MV-4-11 (cell line): ENCODE measurements around the gene TP53I13.

Source experiments
- DNase-seq: peaks from one replicate; lab custom pipeline; 2025; lab: John Stamatoyannopoulos, UW

Gene TP53I13

DNA sequence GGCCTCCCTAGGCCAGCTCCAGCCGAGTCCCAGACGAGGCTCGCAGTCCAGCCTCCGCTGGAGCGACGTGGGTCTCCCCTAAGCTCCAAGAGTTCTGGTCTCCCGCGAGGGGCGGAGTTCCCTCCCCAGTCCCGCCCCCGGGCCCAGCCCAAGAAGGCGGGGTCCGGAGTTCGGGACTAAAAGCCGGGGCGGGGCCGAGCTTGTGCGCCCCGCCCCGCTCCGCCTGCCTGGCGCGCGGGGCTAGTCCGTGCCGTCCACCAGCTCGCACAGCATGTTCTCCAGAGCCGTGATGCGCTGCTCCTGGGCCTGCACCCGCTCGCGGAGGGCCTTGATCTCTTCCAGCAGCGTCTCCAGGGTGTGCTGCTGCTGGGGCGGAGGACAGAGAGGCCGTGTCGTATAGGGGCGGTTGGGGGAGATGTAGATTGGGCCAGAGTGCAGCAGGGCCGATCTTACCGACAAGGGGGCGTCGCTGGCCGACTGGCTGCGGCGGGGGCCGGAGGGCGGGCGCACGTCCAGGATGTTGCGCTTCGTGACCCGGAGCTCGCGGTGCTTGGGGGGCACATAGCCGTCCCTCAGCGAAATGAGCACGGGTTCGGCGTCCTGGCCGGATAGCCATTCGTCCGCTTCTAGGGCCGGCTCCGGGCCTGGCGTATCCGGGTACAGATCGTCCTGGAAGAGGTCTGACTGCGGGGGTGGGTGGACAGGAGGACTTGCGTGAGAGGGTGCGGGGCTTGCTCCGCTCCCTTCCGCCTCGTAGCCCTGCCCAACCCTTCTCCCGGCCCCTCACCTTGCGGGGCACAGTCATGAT is 47.2 kb downstream of the TP53I13 start:
- peak; percentile 84 for DNase-seq

DNA sequence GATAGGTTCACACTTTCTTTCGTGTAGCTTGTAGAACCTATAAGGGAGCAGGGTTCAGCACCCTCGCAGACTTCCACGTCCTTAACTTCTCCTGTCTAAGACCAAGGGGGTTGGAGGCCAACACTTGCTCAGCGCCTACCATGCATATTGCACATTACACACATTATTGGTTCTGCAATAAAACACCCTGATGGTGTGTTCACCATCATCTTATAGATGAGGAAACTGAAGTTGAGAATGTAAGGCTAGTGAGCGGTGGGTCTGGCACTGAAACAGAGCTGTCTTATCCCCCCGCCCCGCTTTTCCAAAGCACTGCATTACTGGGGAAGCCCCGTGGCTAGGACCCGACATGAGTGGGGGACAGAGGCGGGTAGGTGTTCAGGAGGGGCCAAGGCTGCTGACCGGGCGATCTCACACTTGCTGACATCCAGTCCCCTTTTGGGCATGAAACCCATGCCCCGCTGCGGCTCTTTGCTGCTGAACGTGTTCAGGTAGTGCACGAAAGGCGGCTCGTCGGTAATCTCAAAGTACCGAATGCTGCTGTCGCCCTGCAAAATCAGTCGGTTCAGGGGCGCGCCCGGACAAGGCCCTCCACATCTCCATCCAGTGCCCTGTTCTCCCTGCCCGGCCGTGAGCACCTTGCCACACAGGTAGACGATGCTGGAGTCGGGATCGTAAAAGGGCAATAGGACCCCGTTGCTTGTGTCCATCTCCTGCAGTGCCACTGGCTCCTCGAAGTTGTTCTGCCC is 48.0 kb downstream of the TP53I13 start:
- no peak for DNase-seq

DNA sequence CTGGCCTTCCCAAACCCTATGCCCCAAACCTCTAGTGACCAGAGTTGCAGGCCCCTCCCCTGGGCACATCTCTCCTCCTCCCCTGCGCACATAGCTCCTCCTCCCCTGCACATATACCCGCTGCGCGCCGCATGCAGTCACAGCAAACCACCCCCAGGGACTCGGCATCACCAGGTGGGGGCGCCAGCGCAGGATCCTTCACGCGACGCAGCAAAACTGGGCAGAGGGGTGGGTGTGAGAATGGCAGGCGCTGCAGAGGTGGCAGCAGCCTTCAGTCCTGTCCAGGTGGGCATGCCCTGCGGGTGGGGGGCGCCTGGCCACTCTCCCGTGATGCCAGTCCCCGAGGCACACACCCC is 48.6 kb downstream of the TP53I13 start:
- DNase-seq: peak; percentile 86

DNA sequence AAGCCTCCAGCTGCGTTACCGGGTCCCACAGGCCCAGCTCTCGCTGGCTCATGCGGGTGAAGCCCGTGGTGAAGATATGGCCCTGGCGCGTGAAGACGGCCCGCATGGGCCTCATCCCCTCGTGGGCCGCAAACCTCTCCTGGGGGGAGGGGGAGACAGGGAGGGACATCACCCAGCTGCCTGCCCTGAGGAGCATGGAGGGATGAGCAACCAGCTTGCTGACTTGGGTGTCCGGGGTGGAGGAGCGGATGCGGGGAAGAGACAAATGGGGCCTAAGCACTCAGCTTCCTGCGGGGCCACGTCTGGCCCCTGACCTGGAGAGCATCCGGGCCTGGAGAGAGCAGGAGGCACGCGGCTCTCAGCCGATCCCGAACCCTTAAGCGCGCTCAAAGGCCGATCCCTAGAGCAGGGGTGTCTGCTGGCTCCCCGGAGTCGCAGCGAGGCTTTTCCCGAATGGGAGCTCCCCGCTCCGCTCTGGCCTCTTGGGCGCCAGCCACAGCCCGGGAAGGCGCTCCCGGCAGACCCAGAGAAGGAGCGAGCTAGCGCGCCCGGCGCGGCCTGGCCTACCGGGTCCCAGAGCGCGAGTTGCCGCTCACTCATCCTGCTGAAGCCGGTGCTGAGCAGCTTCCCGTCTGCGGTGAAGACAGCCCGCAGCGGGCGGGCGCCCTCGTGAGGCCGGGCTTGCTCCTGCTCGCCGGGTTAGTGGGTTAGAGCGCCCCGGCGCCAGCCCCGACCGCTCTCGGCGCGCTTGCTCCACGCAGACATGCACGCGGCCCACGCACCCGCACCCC is 49.2 kb downstream of the TP53I13 start:
- DNase-seq: peak; percentile 84

GRCh38 chr17:29618272-29619065 is 50.0 kb downstream of the TP53I13 start:
- DNase-seq: no peak

DNA sequence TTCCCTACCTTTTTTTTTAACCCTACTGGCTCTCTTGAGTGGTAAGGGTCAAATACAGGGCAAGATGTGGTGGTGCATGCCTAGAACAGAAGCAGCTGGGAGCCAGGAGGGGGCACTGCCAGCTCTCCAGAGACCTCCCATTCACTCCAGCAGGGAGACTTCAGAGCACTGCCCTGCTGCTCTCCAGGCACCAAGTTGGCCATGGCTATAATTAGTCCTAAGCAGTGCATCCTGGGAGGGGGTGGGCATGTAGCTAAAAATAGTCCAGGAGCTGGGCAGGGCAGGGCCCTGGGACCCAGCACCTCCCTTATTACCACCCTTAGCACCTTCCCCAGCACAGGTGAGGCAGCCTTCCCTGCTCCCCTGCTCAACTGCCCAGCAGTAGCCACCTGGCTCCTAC is 50.8 kb downstream of the TP53I13 start:
- peak; percentile 63 for DNase-seq

- no peak for DNase-seq
These were observed 51.8 kb downstream of the TP53I13 start for GRCh38 chr17:29620271-29620670.

DNA sequence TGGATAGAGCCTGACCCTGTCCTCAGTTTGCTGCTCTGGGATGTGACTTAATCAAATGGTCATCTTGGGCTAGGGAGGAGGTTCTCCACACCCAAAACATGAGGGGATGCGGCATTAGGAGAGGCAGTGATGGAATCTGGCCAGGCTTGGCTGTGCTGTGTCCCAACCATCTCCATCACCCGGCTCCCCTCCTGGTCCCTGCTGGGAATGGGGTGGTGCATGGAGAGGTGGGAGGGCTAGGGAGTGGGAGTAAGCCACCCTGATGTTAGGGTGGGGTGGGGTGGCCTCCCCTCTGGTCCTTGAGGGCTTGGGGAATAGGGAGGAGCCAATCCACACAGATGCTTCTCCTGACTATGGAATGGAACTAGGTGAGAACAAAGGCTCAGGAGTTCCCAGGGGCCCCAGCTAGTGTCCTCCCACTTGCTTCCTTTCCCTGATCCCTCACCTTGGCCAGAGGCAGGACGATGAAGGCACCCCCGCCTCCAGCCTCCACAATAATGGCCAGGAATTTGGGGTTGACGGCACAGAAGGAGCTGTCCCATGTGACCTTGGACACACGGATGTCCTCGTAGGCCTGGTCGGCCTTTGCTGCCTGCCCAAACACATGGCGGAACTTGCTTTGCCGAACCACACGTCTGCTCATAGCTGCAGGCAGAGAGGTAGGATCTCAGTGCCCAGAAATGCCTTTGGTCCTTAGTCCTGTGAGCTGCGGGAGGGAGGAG is 52.4 kb downstream of the TP53I13 start:
- DNase-seq: no peak

GRCh38 chr17:29621751-29622194 is 53.3 kb downstream of the TP53I13 start:
- no peak for DNase-seq
